Measurements from ENCODE around the gene CMTM5. TPM values are rescaled to one million over a fixed set of nuclear protein-coding genes. Genes with fewer than 3 reads are reported as not detected.
"Not testable (repeated sequence)": the region's sequence is repeated elsewhere in the genome, so short reads cannot be mapped to it uniquely, and the experiment has no call there.

Gene CMTM5
- total RNA-seq, 4 donors from 2014 or later: not detected

GRCh38 chr14:23418021-23418420 lies 41.2 kb downstream of the CMTM5 start:
- no peak overlapping the region for H3K27ac ChIP-seq
- intact Hi-C loops (cut with DNase I): no loop called here
- 86 to 88% methylated on average over 20 to 21 of the region's 21 CpGs for WGBS, 2 donors

GRCh38 chr14:23419646-23420045 lies 42.8 kb downstream of the CMTM5 start:
- H3K4me3 ChIP-seq; H3K4me1 ChIP-seq; H3K27me3 ChIP-seq; H3K36me3 ChIP-seq; intact Hi-C loops (cut with DNase I); H3K27ac ChIP-seq; DNase-seq; H3K9me3 ChIP-seq: not testable (repeated sequence)
- WGBS, 2 donors: 67 to 72% methylated on average over 3 to 4 of the region's 17 CpGs

More at GRCh38 chr14:23418021-23418420, 41.2 kb downstream of the CMTM5 start:
- H3K27me3 ChIP-seq: peaks cover 0 to 5% (median 0%) of the 10 kb centered on the region in 4 donors
- DNase-seq: no peak
- no peaks in the 10 kb centered on the region for H3K36me3 ChIP-seq
- no peak overlapping the region for H3K4me3 ChIP-seq
- no peak for TF ChIP-seq CTCF (IDR thresholded peaks at IDR 0.05)
- H3K9me3 ChIP-seq: no peaks in the 10 kb centered on the region
- H3K4me1 ChIP-seq: no peaks in the 10 kb centered on the region

- DNase-seq: no peak
- intact Hi-C loops (cut with DNase I): no loop called here
- no peak overlapping the region for H3K4me3 ChIP-seq
- TF ChIP-seq POLR2A (IDR thresholded peaks at IDR 0.05): no peak
- TF ChIP-seq CTCF (IDR thresholded peaks at IDR 0.05): no peak
- no peaks in the 10 kb centered on the region for H3K36me3 ChIP-seq
- peaks cover 0 to 5% (median 0%) of the 10 kb centered on the region in 4 donors for H3K27me3 ChIP-seq
- no peaks in the 10 kb centered on the region for H3K4me1 ChIP-seq
- H3K9me3 ChIP-seq: no peaks in the 10 kb centered on the region
- H3K27ac ChIP-seq: no peak overlapping the region
Measured at GRCh38 chr14:23421594-23421993, 44.7 kb downstream of the CMTM5 start.

- H3K27ac ChIP-seq: no peak overlapping the region
- intact Hi-C loops (cut with DNase I): no loop called here
Measured at GRCh38 chr14:23423657-23424056, 46.8 kb downstream of the CMTM5 start.

GRCh38 chr14:23425169-23425568 lies 48.3 kb downstream of the CMTM5 start:
- H3K27ac ChIP-seq: no peak overlapping the region
- H3K4me3 ChIP-seq: no peak overlapping the region
- H3K36me3 ChIP-seq: no peaks in the 10 kb centered on the region
- no peaks in the 10 kb centered on the region for H3K9me3 ChIP-seq
- no peaks in the 10 kb centered on the region for H3K27me3 ChIP-seq
- H3K4me1 ChIP-seq: no peaks in the 10 kb centered on the region
- intact Hi-C loops (cut with DNase I): no loop called here
- no peak for DNase-seq
- TF ChIP-seq CTCF (IDR thresholded peaks at IDR 0.05) (no peak), POLR2A (IDR thresholded peaks at IDR 0.05) (no peak)
- 44 to 72% methylated on average over 2 to 4 of the region's 10 CpGs for WGBS, 2 donors

More at GRCh38 chr14:23423657-23424056, 46.8 kb downstream of the CMTM5 start:
- DNase-seq: no peak
- TF ChIP-seq POLR2A (IDR thresholded peaks at IDR 0.05) (no peak), CTCF (IDR thresholded peaks at IDR 0.05) (no peak)
- Histone ChIP-seq H3K9me3 (no peaks in the 10 kb centered on the region), H3K4me1 (no peaks in the 10 kb centered on the region), H3K27me3 (peaks cover 0 to 5% (median 0%) of the 10 kb centered on the region in 4 donors), H3K4me3 (no peak overlapping the region), H3K36me3 (no peaks in the 10 kb centered on the region)
- WGBS, 2 donors: 80 to 91% methylated on average over 5 to 6 of the region's 6 CpGs

- H3K27me3 ChIP-seq; H3K36me3 ChIP-seq; H3K9me3 ChIP-seq; intact Hi-C loops (cut with DNase I); H3K4me3 ChIP-seq; H3K4me1 ChIP-seq; DNase-seq; H3K27ac ChIP-seq: not testable (repeated sequence)
- WGBS, 2 donors: 74 to 92% methylated on average over 3 to 6 of the region's 6 CpGs
Measured at GRCh38 chr14:23425798-23426197, 49.0 kb downstream of the CMTM5 start.

Data from esophagus squamous epithelium (tissue), 5 donors.